CD14-positive monocyte (primary cell): Measurements from ENCODE around the gene SUGCT. TPM values are rescaled to one million over a fixed set of nuclear protein-coding genes. Genes with fewer than 3 reads are reported as not detected.

Source experiments
- DNase-seq, 3 donors: peaks; one replicate each; pipeline ENCODE4 v3.0.0-alpha.2; 2011 to 2022
- H2AFZ ChIP-seq: 2 replicates; pipeline ENCODE4 v1.6.0; 2012; ENCODE audit warnings: mild to moderate bottlenecking, low read depth, low read length, inconsistent platforms; ENCODE audit not compliant: insufficient read depth, poor library complexity, severe bottlenecking
- H3K27ac ChIP-seq, 2 donors: 1 replicate in 1 of 2; 2 replicates in 1 of 2; pipeline ENCODE4 v1.5.1; 2012 to 2013; ENCODE audit warnings: low read length in 2 of 2, control low read depth in 1 of 2, inconsistent platforms in 1 of 2, low read depth in 1 of 2, mild to moderate bottlenecking in 1 of 2
- H3K27me3 ChIP-seq, 2 donors: one replicate each; pipeline versions ENCODE4 v1.6.0 to v1.6.1; 2011 to 2013; ENCODE audit warnings: low read length in 2 of 2; ENCODE audit not compliant: control insufficient read depth in 2 of 2, insufficient read depth in 2 of 2
- H3K36me3 ChIP-seq, 2 donors: replicated peaks in 1 of 2; 1 replicate in 1 of 2; 2 replicates in 1 of 2; pipeline versions ENCODE4 v1.5.1 to v1.6.1; 2012 to 2013; ENCODE audit warnings: low read length in 2 of 2, control low read depth in 1 of 2, inconsistent platforms in 1 of 2, mild to moderate bottlenecking in 1 of 2; ENCODE audit not compliant: insufficient read depth in 2 of 2, control insufficient read depth in 1 of 2
- H3K4me1 ChIP-seq, 2 donors: 1 replicate in 1 of 2; 2 replicates in 1 of 2; pipeline versions ENCODE4 v1.5.1 to v1.6.1; 2012 to 2013; ENCODE audit warnings: low read length in 2 of 2, control low read depth in 1 of 2, inconsistent platforms in 1 of 2, mild to moderate bottlenecking in 1 of 2, moderate library complexity in 1 of 2; ENCODE audit not compliant: insufficient read depth in 2 of 2, control insufficient read depth in 1 of 2
- H3K4me2 ChIP-seq: replicated peaks from 2 replicates; pipeline ENCODE3; 2012; ENCODE audit warnings: low read length, moderate library complexity, mild to moderate bottlenecking; ENCODE audit not compliant: poor library complexity, severe bottlenecking; ENCODE audit errors: extremely low read depth
- H3K4me3 ChIP-seq, 3 experiments: fragments of 200-600 bp in 1 of 3; sonication (generic) in 1 of 3; replicated peaks in 1 of 3; 1 replicate in 2 of 3; 2 replicates in 1 of 3; pipeline ENCODE4 v1.5.1; 2011 to 2013; ENCODE audit warnings: low read length in 3 of 3, mild to moderate bottlenecking in 3 of 3, control low read depth in 2 of 3, low read depth in 2 of 3, inconsistent platforms in 1 of 3, moderate library complexity in 1 of 3
- H3K79me2 ChIP-seq: 2 replicates; pipeline ENCODE4 v1.6.0; 2012; ENCODE audit warnings: mild to moderate bottlenecking, control low read depth, inconsistent platforms, low read length, moderate library complexity; ENCODE audit not compliant: insufficient read depth
- H3K9ac ChIP-seq: 2 replicates; pipeline ENCODE4 v1.6.0; 2017; ENCODE audit warnings: low read length, mild to moderate bottlenecking; ENCODE audit not compliant: insufficient read depth, poor library complexity, severe bottlenecking
- H3K9me3 ChIP-seq, 2 donors: replicated peaks in 1 of 2; 1 replicate in 1 of 2; 2 replicates in 1 of 2; pipeline versions ENCODE4 v1.5.1 to v1.6.1; 2012 to 2013; ENCODE audit warnings: low read length in 2 of 2, control low read depth in 1 of 2; ENCODE audit not compliant: control insufficient read depth in 1 of 2, insufficient read depth in 1 of 2
- H4K20me1 ChIP-seq: 2 replicates; pipeline ENCODE4 v1.6.0; 2012; ENCODE audit warnings: mild to moderate bottlenecking, low read length, control low read depth, moderate library complexity; ENCODE audit not compliant: insufficient read depth
- H3K27ac Mint-ChIP-seq, 7 donors: one replicate each; pipeline ENCODE4 v1.8.0; 2020; ENCODE audit warnings: mild to moderate bottlenecking in 7 of 7, mixed read lengths in 7 of 7, moderate library complexity in 6 of 7, inconsistent platforms in 2 of 7
- H3K27me3 Mint-ChIP-seq, 3 donors: one replicate each; pipeline ENCODE4 v1.8.0; 2021 to 2022; ENCODE audit warnings: low read depth in 3 of 3, mild to moderate bottlenecking in 3 of 3, mixed read lengths in 3 of 3, moderate library complexity in 3 of 3, inconsistent platforms in 1 of 3
- H3K36me3 Mint-ChIP-seq, 2 donors: one replicate each; pipeline ENCODE4 v1.8.0; 2020; ENCODE audit warnings: mixed read lengths in 2 of 2, inconsistent platforms in 1 of 2, mild to moderate bottlenecking in 1 of 2
- H3K4me1 Mint-ChIP-seq: one replicate; pipeline ENCODE4 v1.8.0; 2020; ENCODE audit warnings: mild to moderate bottlenecking, mixed read lengths
- H3K4me3 Mint-ChIP-seq, 2 donors: one replicate each; pipeline ENCODE4 v1.8.0; 2020; ENCODE audit warnings: mild to moderate bottlenecking in 2 of 2, mixed read lengths in 2 of 2, moderate library complexity in 1 of 2
- H3K9me3 Mint-ChIP-seq, 7 donors: one replicate each; pipeline ENCODE4 v1.8.0; 2020 to 2022; ENCODE audit warnings: mixed read lengths in 7 of 7, mild to moderate bottlenecking in 6 of 7, moderate library complexity in 6 of 7, inconsistent platforms in 2 of 7
- CTCF ChIP-seq: fragments of 200-600 bp; IDR thresholded peaks from one replicate; pipeline ENCODE4 v1.8.0; 2022; ENCODE audit warnings: antibody characterized with exemption, mild to moderate bottlenecking
- WGBS: methylation state at CpG from one replicate; pipeline ENCODE4 v1.1.5; 2013; ENCODE audit warnings: missing lambda C conversion rate; ENCODE audit not compliant: insufficient coverage; 5-methylcytosine and 5-hydroxymethylcytosine counted together
- intact Hi-C, 2 donors: fragments of 100-400 bp; cut with micrococcal nuclease; formaldehyde crosslinking; loops; one replicate each; pipeline versions ENCODE4 v1.15.0 to v1.15.1; 2023
- polyA plus RNA-seq, 3 donors: library from polyadenylated mRNA; depleted of rRNA in 1 of 3; unstranded in 2 of 3; stranded (reverse) in 1 of 3; fragments of 300-500 nt in 2 of 3; fragments of >200 nt in 1 of 3; fragmentation: Illumina TruSeq in 2 of 3; gene quantifications; 1 replicate in 2 of 3; 2 replicates in 1 of 3; pipeline ENCODE4 v1.2.3, GENCODE V29; 2012 to 2021

Gene SUGCT
- polyA plus RNA-seq, 3 donors: not detected

GRCh38 chr7:40499718-40500117 lies 364.9 kb downstream of the SUGCT start:
- WGBS: no CpG with 5 or more reads among the region's 1 CpG
- Mint-ChIP-seq H3K4me1 (peaks cover 4% of the 10 kb centered on the region), H3K27me3 (no peaks in the 10 kb centered on the region), H3K36me3 (no peaks in the 10 kb centered on the region), H3K4me3 (no peak overlapping the region), H3K27ac (no peak overlapping the region), H3K9me3 (peaks cover 0 to 8% (median 5%) of the 10 kb centered on the region in 7 donors)
- Histone ChIP-seq H4K20me1 (no peaks in the 10 kb centered on the region), H3K4me1 (no peaks in the 10 kb centered on the region), H3K4me3 (no peak overlapping the region), H3K36me3 (no peaks in the 10 kb centered on the region), H3K4me2 (no peak overlapping the region), H3K27ac (no peak overlapping the region), H2AFZ (no peak overlapping the region), H3K79me2 (no peaks in the 10 kb centered on the region), H3K9ac (no peak overlapping the region), H3K9me3 (peaks cover 0 to 8% of the 10 kb centered on the region in 2 donors), H3K27me3 (no peaks in the 10 kb centered on the region)
- no peak for DNase-seq
- no peak for TF ChIP-seq CTCF
- intact Hi-C loops: no loop called here

GRCh38 chr7:40500219-40500618 lies 365.4 kb downstream of the SUGCT start:
- Histone ChIP-seq H3K27ac (no peak overlapping the region), H3K4me1 (no peaks in the 10 kb centered on the region), H3K4me3 (no peak overlapping the region), H3K9ac (no peak overlapping the region), H3K9me3 (peaks cover 0 to 8% of the 10 kb centered on the region in 2 donors), H4K20me1 (no peaks in the 10 kb centered on the region), H3K27me3 (no peaks in the 10 kb centered on the region), H3K4me2 (no peak overlapping the region), H3K36me3 (no peaks in the 10 kb centered on the region), H3K79me2 (no peaks in the 10 kb centered on the region), H2AFZ (no peak overlapping the region)
- Mint-ChIP-seq H3K4me3 (no peak overlapping the region), H3K36me3 (no peaks in the 10 kb centered on the region), H3K9me3 (peaks cover 0 to 8% (median 5%) of the 10 kb centered on the region in 7 donors), H3K27me3 (no peaks in the 10 kb centered on the region), H3K4me1 (peaks cover 4% of the 10 kb centered on the region), H3K27ac (no peak overlapping the region)
- WGBS: no CpG with 5 or more reads among the region's 1 CpG
- no peak for DNase-seq
- TF ChIP-seq CTCF: no peak
- intact Hi-C loops: no loop called here
